Right lung (tissue), 10 donors: ENCODE data around the gene SMIM1. TPM values are rescaled to one million over a fixed set of nuclear protein-coding genes. Genes with fewer than 3 reads are reported as not detected.
A peak's percentile ranks its signal among the peaks of the same experiment; 100 is the strongest.

Experiments
- DNase-seq, 2 donors: peaks; one replicate each; pipeline ENCODE4 v3.0.0-alpha.2; 2013
- long read RNA-seq, 8 donors: transcript quantifications; one replicate each; lab custom pipeline, GENCODE V29; 2026
- polyA plus RNA-seq, 5 donors: library from polyadenylated mRNA; unstranded; fragments of 120-200 nt; gene quantifications; one replicate each; pipeline versions ENCODE4 v1.2.1 to v1.2.3, GENCODE V29; 2013; ENCODE audit warnings: inconsistent platforms in 1 of 5, low replicate concordance in 1 of 5; ENCODE audit not compliant: insufficient read length in 5 of 5, insufficient read depth in 1 of 5

SMIM1 gene, protein sequence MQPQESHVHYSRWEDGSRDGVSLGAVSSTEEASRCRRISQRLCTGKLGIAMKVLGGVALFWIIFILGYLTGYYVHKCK
- 1 to 10 TPM; 2.8 to 9.1 (median 4.6) TPM for polyA plus RNA-seq
- long read RNA-seq, donor 1, partial matches to known transcripts = 0 of 5 reads
- long read RNA-seq, donor 1, other reads (novel, unspliced or antisense) = 0 of 5 reads
- long read RNA-seq, donor 2, partial matches to known transcripts = 0 of 4 reads
- long read RNA-seq, donor 2, other reads (novel, unspliced or antisense) = 0 of 4 reads
- long read RNA-seq, donor 3, transcript SMIM1-201 (4 exons, 547 nt) = major isoform, 5 of 8 reads
- long read RNA-seq, donor 3, partial matches to known transcripts = 0 of 8 reads
- long read RNA-seq, donor 3, other reads (novel, unspliced or antisense) = 0 of 8 reads
- long read RNA-seq, donor 4, partial matches to known transcripts = 0 of 4 reads
- long read RNA-seq, donor 4, other reads (novel, unspliced or antisense) = 0 of 4 reads
- long read RNA-seq, donor 5, transcript SMIM1-204 (4 exons, 446 nt) = major isoform, 9 of 15 reads
- long read RNA-seq, donor 5, partial matches to known transcripts = 6 of 15 reads
- long read RNA-seq, donor 5, other reads (novel, unspliced or antisense) = 0 of 15 reads
- long read RNA-seq, donor 6, transcript SMIM1-204 (4 exons, 446 nt) = major isoform, 8 of 10 reads
- long read RNA-seq, donor 6, partial matches to known transcripts = 0 of 10 reads
- long read RNA-seq, donor 6, other reads (novel, unspliced or antisense) = 0 of 10 reads
- long read RNA-seq, donor 7, partial matches to known transcripts = 0 of 5 reads
- long read RNA-seq, donor 7, other reads (novel, unspliced or antisense) = 0 of 5 reads
- long read RNA-seq, donor 8, partial matches to known transcripts = 0 of 2 reads
- long read RNA-seq, donor 8, other reads (novel, unspliced or antisense) = 0 of 2 reads

DNA sequence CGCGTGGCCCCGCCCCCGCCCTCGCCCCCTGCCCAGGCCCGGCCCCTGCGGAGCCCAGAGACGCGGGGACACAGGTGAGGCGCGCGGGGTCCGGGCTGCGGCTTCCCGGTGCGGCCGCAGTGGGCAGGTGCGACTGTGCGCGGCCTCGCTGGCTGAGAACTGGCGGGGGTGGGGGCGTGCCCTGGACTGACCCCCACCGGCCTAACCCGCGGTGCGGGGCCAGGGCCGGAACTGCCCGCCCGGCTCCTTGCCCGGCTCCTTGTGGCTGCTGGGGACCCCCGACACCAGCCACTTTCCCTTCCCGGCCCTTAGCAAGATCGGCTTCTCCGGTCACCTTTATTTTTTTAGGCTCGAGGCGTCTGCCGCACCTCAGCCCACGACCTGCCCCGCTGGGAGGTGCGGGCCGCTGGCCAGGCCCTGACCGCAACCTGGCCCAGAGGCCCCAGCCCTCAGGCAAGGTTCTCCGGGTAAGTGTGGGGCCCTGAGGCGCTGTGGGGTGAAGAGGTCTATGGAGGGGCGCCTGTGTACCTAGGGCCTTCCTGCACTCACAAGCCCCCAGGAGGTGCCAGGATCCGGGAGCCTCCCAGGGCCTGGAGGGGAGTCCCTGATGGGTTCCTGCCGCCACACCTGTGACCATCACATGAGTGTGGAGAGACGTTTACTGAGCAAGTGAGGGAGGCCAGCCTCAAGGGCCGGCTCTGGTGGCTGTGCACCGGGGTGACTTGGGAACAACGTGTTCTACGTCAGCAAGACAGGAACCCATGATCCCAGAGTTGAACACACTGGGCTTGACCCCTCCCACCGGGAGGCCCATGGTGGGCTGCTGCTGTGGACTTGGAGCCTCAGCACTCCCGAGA lies at the start of gene SMIM1:
Gene SMIM1 (plus strand): TSS at position 35 of the 857 bp plus-strand sequence. CDS start 2,625 bp downstream, outside the sequence.
- DNase-seq = no peak

DNA sequence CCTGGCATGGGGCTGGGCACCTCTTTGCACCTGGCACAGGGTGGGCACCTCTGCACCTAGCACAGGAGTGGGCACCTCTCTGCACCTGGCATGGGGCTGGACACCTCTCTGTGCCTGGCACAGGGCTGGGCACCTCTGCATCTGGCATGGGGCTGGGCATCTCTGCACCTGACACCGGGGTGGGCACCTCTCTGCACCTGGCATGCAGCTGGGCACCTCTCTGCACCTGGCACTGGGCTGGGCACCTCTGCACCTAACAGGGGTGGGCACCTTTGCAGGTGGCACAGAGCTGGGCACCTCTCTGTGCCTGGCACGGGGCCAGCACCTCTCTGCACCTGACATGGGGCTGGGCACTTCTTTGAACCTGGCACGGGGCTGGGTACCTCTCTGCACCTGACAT lies 49.7 kb upstream of the SMIM1 start:
- no peak for DNase-seq

DNA sequence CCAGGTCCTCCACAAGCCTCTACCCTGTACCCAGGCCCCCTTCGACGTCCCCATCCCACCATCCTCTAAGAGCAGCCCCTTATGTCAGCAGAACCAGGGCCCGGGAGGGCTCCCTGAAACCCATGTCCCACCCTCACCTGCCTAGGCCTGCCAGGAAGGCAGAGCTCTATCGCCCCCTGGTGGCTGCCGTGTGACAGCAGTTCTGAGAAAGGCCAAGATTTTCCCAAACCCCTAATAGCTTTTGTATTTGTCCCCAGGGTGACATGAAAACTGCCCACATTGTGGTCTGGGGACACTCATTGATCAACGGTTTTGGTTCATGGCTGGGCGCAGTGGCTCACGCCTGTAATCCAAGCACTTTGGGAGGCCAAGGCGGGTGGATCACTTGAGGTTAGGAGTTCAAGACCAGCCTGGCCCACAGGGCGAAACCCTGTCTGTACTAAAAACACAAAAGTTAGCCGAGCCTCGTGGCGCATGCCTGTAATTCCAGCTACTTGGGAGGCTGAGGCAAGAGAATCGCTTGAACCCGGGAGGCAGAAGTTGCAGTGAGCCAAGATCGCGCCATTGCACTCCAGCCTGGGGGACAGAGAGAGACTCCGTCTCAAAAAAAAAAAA lies 48.0 kb upstream of the SMIM1 start:
- DNase-seq = peak; percentile 45 to 57

DNA sequence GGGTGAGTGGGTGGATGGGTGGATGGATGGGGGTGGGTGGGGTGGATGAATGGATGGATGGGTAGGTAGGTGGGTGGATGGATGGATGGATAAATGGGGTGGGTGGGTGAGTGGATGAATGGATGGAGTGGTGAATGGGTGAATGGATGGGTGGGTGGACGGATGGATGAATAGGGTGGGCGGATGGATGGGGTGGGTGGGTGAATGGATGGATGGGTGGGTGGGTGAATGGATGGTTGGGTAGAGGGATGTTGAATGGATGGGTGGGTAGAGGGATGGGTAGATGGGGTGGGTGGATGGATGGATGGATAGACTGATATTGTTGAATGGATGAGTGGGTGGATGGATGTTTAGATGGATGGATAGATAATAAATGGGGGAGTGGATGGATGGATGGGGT lies 47.2 kb upstream of the SMIM1 start:
- no peak for DNase-seq

DNA sequence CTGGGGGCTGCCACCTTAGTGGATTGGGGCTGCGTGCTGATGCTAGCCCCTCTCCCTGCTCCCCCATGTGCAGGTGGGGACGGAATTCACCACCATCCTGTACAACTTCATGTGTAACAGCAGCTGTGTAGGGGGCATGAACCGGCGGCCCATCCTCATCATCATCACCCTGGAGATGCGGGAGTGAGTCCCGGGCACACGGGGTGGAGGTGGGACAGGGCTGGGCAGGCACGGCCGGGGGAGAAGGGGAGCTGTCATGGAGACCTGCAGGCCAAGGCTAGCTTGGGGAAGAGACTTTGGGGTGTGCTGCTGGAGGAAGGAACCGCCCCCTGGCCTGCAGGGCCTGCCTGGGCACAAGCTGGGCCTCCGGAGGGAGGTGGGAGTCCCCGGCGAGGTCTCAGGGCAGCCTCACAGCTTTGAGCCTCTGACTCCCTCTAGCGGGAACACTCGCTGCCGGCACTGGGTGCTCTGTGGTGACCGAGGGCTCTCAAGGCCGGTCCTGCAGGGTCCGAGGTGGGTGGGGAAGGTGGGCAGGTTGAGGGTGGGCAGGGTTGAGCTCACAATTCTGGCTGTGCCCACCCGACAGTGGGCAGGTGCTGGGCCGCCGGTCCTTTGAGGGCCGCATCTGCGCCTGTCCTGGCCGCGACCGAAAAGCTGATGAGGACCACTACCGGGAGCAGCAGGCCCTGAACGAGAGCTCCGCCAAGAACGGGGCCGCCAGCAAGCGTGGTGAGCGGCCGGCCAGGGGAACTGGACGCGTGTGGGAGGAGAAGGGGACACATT lies 45.3 kb upstream of the SMIM1 start:
- DNase-seq = no peak

DNA sequence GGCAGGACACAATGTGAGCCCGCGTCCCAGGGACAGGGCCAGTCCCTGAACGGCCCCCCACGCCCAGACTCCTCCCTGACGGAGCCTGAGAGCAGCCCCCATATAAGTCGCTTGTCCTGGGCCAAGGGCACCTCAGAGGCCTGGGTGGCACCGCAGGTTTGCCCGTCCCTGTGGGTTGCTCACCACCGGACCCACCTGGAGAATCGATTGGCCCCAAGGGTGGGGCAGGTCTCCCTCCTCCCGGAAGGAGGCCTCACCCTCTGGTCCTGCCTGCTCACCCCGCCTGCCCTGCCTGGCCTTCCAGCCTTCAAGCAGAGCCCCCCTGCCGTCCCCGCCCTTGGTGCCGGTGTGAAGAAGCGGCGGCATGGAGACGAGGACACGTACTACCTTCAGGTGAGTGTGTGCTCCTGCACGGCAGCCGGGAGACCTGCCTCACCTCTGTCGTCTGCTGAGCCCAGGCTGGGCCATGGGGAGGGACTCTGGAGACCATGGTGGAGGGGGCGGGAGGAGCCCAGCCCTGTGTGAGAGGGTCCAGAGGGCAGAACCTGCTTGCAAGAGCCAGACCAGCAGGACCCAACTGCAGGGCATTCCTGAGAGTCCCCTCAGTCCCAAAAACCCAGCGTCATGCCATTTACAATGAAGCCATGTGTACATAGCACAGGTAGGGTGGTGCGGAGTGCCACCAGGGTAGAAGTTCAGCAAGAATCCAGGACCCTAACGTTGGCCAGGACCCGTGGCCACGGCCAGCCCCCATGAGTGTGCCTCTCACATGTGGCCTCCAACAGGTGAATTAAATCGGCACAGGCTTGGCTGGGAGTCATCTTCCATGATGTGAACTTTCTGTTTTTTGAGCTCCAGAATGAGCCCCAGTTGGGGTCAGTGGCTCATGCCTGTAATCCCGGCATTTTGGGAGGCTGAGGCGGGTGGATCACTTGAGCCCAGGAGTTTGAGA lies 44.4 kb upstream of the SMIM1 start:
- no peak for DNase-seq

DNA sequence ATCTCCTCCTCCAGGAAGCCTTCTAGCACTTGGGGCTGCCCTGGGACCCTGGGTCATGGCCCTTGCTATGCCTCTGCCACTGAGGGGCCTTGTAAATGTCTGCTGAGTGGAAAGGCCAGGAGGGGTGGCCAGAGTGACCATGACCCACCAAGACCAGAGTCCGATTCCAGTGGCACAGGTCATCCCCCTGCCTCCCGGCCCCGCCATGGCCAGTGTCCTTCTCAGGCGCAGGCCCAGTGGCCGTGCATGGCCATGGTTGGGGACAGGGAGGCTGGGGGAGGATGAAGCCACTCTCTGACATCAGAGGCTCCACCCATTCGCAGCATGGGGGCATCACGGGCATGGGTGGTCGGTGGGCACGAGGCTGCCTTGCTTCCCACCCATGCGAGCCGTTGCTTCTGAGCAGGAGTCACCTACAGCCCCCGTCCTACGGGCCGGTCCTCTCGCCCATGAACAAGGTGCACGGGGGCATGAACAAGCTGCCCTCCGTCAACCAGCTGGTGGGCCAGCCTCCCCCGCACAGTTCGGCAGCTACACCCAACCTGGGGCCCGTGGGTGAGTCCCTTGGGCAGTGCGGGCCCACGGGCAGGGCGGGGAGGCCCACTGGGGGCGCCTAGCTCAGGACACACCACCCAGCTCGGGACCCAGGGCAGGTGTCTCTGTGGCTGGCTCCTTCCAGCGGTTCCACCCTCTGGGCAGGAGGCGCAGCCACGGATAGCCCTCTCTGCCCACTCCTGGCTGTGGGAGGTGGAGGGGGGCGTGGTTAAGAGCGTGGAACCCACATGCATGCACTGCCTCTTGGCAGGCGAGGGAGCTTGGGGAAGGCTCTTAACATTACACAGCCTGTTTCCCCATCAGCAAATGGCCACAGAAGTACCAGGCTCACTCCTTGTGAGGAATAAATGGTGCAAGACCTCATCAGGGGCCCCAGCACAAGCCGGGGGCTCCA lies 42.7 kb upstream of the SMIM1 start:
- DNase-seq = no peak

DNA sequence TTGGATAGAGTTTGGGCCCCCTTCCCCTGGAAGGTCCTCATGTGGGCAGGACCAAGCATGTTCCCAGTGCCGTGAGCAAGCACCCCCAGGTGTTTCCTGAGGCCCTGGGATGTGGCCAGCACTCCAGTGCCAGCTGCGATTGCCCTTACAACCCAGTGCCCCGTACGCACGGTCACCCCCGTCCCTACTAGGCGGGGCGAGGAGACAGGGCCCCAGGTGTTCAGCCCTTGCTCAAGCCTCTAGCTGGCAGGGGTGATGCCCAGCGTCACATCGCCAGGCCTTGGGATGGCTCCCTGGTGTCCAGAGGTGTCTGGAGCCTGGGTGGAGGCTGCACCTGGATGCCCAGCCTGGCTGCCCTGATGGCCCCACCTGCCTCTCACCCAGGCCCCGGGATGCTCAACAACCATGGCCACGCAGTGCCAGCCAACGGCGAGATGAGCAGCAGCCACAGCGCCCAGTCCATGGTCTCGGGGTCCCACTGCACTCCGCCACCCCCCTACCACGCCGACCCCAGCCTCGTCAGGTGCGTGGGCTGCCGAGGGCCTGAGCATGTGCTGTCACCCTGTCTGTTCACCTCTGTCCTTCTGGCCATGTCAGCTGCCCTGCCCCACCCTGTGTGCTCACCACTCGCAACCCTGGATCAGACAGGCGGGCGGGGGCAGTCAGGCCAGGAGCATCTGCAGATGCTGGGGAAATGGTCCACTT lies 41.9 kb upstream of the SMIM1 start:
- no peak for DNase-seq

DNA sequence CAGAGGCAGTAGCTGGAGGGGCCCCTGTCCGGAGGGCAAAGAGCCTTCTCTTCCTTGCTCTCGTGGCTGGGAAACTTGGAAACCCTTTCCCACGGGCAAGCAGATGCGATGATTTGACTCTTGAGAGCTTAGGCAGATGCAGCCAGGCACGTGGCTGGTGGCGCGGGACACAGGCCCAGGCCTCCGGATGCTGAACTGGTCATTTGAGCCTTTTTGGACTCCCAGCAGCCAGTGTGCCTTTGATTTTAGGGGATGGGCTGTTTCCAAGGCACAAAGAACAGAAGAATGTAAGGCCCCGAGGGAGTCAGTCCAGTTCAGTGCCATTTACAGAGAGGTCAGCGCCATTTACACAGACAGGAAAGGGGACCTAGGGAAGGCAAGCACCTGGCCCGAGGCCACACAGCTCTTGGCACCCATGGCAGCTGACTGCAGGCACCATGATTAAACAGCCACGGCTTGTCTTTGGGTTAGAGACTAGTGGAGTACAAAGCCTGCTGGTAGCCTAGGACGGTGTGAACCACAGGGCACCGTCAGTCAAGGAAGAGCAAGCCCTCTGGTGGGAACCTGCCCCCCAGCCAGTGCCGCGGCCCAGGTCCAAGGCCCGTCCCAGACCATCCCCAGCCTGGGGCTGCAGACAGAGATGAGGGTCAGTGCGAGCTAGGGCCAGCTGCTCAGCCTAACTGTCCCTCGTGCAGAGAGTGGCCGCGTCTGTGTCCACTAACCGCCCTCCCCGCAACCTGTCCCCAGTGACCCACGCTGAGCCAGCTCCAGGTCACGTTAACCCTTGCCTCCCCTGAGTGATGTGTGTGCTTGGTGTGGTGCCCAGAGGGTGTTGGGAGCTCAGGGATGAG lies 40.7 kb upstream of the SMIM1 start:
- DNase-seq = no peak

DNA sequence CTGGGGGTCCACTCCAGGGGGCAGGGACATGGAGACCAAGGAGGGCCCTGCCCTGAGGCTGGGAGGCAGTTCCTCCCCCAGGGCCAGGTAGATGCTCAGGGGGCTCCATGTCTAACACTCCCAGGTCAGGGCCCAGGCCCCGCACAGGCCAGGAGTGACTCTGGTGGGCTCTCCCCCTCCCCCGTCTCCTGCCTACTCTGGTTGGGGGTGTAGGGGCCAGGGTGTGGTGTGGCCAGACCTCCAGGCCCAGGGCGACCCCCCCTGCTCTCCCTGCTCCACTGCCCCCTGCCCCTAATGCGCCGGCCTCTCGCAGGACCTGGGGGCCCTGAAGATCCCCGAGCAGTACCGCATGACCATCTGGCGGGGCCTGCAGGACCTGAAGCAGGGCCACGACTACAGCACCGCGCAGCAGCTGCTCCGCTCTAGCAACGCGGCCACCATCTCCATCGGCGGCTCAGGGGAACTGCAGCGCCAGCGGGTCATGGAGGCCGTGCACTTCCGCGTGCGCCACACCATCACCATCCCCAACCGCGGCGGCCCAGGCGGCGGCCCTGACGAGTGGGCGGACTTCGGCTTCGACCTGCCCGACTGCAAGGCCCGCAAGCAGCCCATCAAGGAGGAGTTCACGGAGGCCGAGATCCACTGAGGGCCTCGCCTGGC lies 40.0 kb upstream of the SMIM1 start:
- DNase-seq = no peak

DNA sequence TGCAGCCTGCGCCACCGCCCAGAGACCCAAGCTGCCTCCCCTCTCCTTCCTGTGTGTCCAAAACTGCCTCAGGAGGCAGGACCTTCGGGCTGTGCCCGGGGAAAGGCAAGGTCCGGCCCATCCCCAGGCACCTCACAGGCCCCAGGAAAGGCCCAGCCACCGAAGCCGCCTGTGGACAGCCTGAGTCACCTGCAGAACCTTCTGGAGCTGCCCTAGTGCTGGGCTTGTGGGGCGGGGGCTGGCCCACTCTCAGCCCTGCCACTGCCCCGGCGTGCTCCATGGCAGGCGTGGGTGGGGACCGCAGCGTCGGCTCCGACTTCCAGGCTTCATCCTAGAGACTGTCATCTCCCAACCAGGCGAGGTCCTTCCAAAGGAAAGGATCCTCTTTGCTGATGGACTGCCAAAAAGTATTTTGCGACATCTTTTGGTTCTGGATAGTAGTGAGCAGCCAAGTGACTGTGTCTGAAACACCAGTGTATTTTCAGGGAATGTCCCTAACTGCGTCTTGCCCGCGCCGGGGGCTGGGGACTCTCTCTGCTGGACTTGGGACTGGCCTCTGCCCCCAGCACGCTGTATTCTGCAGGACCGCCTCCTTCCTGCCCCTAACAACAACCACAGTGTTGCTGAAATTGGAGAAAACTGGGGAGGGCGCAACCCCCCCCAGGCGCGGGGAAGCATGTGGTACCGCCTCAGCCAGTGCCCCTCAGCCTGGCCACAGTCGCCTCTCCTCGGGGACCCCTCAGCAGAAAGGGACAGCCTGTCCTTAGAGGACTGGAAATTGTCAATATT lies 39.3 kb upstream of the SMIM1 start:
- no peak for DNase-seq

DNA sequence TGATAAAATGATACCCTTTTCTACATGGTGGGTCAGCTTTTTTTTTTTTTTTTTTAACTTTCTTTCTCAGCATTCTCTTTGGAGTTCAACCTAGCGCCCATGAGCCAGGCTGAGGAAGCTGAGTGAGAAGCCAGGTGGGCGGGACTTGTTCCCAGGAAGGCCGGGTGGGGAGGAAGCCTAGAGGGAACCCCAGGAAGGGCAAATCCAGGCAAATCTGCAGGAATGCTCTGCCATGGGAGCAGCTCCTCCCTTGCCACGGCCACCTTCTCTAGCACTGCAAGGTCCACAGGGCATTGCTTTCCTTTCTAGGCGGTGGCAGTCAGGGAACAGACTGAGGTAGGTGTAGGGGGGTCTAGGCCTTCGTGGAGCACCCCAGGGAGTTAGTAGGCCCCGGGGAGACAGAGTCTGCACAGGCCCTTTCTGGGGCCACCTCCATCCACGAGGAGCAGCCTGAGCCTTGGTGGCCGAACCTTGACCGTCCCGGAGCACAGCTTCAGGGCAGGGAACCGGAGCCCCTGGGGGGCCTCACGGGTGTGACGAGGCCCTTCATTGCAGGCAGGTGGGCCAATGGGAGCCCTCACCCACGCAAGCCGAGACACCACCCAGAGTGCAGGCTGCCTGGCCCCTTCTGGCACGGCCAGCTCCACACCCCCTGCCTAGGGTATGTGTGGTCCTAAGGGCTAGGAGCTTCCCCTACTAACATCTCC lies 38.5 kb upstream of the SMIM1 start:
- DNase-seq = no peak

DNA sequence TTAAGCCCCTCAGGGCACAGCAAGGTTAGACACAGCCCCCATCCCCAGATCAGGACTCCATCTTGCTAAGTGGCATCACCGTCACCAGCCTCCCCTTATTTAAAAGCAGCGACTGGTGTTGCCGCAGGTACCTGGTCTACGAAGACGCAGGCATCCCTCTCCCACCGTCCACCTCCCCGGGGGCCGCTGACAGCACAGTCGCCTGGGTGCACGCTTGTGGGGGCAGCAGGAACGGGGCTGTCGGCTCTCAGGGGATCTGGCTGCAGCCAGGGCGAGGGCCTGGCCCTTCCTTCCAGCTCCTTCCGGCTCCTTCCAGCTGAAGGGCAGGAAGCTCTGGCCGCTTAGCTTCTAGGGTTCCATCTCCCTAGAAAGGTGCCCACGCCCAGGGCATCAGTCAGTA lies 37.9 kb upstream of the SMIM1 start:
- DNase-seq = no peak

DNA sequence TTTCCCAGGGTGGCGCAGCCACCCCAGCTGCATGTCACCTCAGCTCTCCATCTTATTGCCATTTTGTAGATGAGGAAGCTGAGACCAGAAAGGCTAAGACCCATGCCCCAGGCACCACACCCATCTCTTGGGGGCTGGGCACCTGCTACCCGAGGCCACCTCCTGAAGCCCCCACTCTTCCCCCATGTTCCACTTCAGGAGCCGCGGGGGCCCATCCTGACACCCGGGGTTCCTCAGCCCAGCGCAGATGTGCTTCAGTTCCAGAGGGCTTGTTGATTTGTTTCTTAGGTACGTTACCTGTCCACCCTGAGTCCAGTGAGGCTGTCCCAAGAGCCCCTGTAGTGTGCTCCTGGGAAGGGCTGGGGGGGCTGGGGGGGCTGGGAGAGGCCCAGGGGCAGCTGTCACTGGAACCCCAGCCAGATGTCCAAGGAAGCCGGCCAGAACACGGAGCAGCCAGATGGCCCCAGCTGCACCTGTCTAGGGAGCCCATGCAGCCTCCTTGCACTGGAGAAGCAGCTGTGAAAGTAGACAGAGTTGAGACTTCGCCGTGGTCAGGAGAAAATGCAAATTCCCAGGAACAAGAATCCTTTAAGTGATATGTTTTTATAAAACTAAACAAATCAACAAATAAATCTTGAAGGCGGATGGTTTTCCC lies 37.4 kb upstream of the SMIM1 start:
- DNase-seq = no peak
